ENCODE data around the gene CD200.
"Not testable (repeated sequence)": the region's sequence is repeated elsewhere in the genome, so short reads cannot be mapped to it uniquely, and the experiment has no call there.

CD200 gene

GRCh38 chr3:112360561-112360960, 27.6 kb downstream of the CD200 start:
- DNase-seq (ENCODE audit: low spot score), result no peak

GRCh38 chr3:112362221-112362620, 29.3 kb downstream of the CD200 start:
- no peak for DNase-seq (ENCODE audit: low spot score)

- DNase-seq (ENCODE audit: low spot score), result no peak
Observed at GRCh38 chr3:112364291-112364690, 31.3 kb downstream of the CD200 start.

DNA sequence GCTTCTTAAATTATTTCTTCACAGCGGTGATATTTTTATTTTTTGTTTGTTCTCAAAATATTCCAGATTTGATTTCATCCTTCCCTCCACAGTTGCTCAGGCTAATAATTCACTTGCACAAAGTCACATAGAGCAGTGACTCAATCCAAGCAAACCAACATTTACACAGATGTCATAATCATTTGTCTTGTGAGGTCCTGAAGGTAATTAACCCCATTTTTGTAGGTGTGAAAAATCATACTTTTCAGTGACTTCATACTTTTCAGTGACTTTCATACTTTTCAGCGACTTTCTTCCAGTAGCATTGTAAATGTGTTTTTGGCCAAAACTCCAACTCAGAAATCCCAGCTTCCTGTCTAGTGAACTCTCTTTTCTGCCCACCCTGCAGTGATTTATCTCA, 32.1 kb downstream of the CD200 start:
- no peak for DNase-seq (ENCODE audit: low spot score)

- no peak for DNase-seq (ENCODE audit: low spot score)
Observed at GRCh38 chr3:112365636-112366035, 32.7 kb downstream of the CD200 start.

DNA sequence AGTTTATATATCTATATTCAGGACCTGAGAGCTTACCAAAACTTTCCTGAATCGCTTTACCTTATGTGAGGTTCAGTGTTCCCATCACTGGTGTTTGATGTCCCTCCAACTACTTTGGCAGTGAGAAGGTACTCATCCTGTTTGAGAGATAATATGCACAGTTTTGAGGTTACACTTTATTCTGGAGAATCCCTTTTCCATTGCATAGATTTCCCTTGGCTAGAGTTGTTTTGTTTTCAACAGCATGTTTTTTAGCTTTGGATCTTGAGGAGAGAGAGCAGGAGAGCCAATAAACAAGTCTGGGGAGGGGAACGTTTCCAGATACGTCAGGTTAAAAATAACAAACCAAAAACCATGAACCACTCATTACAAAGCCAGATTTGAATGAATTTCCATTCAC, 33.6 kb downstream of the CD200 start:
- no peak for DNase-seq (ENCODE audit: low spot score)

GRCh38 chr3:112371569-112371968, 38.6 kb downstream of the CD200 start:
- no peak for DNase-seq (ENCODE audit: low spot score)

GRCh38 chr3:112372396-112372795, 39.4 kb downstream of the CD200 start:
- no peak for DNase-seq (ENCODE audit: low spot score)

GRCh38 chr3:112373476-112373875, 40.5 kb downstream of the CD200 start:
- no peak for DNase-seq (ENCODE audit: low spot score)

DNA sequence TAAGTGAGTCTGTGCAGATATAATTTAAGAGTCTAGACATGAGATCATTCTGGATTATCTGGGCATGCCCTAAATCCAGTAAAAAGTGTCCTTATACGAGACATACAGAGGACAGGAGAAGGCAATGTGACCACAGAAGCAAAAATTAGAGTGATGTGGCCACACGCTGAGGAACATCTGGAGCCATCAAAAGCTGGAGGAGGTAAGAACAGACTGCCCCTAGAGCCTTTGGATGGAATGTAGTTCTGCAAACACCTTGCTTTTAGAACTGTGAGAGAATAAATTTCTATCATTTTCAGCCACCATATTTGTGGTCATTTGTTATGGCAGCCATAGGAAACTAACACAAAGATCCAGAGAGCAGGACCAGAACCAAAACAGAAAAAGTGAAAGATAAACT, 41.0 kb downstream of the CD200 start:
- DNase-seq (ENCODE audit: low spot score), result no peak

DNA sequence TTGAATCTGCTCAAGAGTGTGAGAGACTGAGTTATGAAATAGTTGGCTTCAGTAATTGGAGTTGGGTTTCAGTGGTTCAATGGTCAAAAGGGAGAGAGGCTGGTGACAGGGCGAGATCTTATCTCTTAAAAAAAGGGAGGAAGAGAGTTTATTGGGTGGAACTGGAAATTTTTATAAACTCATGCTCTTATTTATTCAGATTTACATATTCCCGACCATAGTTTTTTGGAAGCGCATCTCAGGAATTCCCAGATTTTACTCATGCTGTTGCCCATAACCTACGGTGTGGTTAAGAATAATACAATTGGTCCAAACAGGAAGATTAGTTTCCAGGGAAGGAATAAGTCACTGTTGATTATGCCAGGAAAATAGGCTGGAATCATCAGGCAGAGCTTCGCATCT, 41.4 kb downstream of the CD200 start:
- no peak for DNase-seq (ENCODE audit: low spot score)

- DNase-seq (ENCODE audit: low spot score), result no peak
Observed at GRCh38 chr3:112375117-112375516, 42.2 kb downstream of the CD200 start.

GRCh38 chr3:112376241-112376911, 43.4 kb downstream of the CD200 start:
- DNase-seq (ENCODE audit: low spot score), result no peak

GRCh38 chr3:112376992-112377391, 44.0 kb downstream of the CD200 start:
- DNase-seq (ENCODE audit: low spot score), result no peak

GRCh38 chr3:112377568-112378071, 44.7 kb downstream of the CD200 start:
- no peak for DNase-seq (ENCODE audit: low spot score)

DNA sequence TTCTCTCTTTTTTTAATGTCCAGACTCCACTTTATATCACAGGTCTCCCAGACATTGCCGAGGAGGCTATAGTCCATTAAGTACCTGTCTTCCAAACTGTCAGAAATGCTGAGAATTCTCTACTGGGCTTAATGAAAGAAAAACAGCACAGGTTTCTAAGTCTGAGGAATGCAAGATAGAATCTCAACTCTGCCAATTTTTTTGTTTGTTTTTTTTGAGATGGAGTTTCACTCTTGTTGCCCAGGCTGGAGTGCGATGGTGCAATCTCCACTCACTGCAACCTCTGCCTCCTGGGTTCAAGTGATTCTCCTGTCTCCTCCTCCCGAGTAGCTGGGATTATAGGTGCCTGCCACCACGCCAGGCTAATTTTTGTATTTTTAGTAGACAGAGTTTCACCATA, 45.4 kb downstream of the CD200 start:
- not testable (repeated sequence) for DNase-seq (ENCODE audit: low spot score)

GRCh38 chr3:112379020-112379690, 46.2 kb downstream of the CD200 start:
- DNase-seq (ENCODE audit: low spot score), result no peak

DNA sequence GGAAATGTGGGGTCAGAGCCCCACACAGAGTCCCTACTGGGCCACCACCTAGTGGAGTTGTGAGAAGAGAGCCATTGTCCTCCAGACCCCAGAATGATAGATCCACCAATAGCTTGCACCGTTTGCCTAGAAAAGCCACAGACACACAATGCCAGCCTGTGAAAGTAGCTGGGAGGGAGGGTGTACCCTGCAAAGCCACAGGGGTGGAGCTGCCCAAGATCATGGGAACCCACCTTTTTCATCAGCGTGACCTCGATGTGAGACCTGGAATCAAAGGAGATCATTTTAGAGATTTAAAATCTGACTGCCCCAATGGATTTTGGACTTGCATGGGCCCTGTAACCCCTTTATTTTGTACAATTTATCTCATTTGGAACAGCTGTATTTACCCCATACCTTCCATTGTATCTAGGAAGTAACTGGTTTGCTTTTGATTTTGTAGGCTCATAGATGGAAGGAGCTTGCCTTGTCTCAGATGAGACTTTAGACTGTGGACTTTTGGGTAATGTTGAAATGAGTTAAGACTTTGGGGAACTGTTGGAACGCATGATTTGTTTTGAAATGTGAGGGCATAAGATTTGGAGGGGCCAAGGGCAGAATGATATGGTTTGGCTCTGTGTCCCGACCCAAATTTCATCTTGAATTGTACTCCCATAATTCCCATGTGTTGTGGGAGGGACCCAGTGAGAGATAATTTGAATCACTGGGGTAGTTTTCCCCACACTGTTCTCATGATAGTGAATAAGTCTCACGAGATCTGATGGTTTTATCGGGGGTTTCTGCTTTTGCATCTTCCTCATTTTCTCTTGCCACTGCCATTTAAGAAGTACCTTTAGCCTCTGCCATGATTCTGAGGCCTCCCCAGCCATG, 49.0 kb downstream of the CD200 start:
- no peak for DNase-seq (ENCODE audit: low spot score)

- no peak for DNase-seq (ENCODE audit: low spot score)
Observed at GRCh38 chr3:112382543-112383160, 49.7 kb downstream of the CD200 start.

DNA sequence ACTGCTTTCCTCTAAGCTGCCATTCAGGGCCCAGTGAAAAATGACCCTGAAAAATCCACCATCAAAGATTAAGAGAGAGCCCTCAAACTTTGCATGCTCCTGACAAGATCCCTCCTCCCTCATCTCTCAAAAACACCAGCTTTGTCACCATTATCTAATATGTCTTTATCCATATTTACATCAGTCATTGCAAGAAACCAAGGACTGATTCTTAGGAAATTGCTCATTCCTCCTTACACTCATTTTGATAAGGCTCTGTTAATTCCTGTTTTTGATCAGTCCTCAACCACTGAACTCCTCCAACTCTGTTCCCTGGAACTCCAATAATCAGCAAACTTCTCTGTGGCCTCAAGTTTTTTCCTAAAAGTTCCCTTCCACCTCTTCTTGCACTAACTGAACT, 51.8 kb downstream of the CD200 start:
- no peak for DNase-seq (ENCODE audit: low spot score)

DNA sequence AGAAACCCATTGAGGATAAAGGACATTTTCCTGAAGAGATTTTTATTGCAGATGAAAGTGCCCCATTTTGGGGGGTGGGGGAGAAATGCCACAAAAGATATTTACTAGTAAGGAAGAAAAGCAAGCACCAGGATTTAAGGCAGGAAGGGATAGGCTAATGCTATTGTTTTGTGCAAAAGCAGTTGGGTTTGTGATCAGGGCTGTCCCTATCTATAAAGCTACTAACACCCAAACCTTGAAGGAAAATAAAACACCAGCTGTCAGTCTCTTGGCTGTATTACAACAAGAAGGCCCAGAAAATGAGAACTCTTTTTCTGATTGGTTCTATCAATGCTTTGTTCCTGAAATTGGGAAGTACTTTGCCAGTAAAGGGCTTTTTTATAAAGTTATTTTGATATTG, 56.0 kb downstream of the CD200 start:
- no peak for DNase-seq (ENCODE audit: low spot score)

- no peak for DNase-seq (ENCODE audit: low spot score)
Observed at GRCh38 chr3:112389961-112390360, 57.0 kb downstream of the CD200 start.

Data from putamen (tissue), 1 donor.